ENCODE data around the gene OR2D2.
"Not testable (repeated sequence)": the region's sequence is repeated elsewhere in the genome, so short reads cannot be mapped to it uniquely, and the experiment has no call there.

Gene OR2D2, protein sequence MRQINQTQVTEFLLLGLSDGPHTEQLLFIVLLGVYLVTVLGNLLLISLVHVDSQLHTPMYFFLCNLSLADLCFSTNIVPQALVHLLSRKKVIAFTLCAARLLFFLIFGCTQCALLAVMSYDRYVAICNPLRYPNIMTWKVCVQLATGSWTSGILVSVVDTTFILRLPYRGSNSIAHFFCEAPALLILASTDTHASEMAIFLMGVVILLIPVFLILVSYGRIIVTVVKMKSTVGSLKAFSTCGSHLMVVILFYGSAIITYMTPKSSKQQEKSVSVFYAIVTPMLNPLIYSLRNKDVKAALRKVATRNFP

DNA sequence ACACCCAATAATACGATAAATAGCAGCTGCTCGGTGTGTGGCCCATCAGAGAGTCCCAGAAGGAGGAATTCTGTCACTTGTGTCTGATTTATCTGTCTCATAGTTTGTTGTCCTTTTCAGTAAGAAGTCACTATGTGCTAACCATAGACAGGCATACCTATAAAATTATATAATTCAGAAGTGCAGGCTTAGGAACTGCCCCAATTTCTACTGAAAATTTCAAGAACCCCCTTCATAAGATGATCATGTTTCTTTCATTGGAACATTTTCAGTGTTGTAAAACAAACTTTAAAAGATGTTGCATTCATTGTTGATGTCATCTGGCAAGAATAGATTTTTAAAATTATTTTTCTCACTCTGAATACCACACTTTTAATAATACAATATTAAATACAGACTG, at the start of gene OR2D2:
OR2D2 (minus strand) TSS at position 101 of the 400 bp plus-strand sequence; CDS start at position 101, 0 bp downstream.
- no peak for DNase-seq

DNA sequence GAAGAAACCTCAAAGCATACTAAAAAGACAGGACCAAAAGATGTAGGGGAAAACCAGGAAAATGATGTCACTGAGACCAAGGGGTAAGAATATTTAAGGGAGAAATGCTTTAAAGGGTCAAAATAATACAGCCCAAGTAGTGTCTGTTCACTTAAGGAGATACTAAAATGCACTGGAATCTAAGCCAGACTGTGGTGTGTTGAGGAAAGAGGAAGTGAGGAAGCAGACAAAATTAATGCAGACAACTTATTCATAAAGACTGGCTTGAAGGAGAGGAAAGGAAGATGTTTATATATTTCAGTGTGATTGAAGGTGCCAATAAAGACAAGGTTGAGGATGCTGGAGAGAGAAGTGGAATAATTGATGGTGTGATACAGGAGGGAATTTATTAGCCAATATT, 49.7 kb upstream of the OR2D2 start:
- DNase-seq, result no peak

DNA sequence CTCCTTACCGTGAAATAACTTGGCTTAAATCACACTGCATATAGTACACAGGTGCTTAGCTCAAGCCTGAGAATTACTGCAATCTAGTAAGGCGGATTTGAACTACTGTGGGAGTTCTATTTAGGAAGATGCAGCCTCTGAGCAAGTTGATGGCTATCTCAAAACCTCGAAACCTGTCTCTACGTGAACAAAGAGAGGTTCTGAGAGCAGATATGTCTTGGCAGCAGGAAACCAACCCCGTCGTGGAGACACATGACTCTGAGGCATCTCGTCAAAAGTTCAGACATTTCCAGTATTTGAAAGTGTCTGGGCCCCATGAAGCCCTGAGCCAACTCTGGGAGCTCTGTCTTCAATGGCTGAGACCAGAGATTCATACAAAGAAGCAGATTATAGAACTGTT, 39.8 kb upstream of the OR2D2 start:
- no peak for DNase-seq

DNA sequence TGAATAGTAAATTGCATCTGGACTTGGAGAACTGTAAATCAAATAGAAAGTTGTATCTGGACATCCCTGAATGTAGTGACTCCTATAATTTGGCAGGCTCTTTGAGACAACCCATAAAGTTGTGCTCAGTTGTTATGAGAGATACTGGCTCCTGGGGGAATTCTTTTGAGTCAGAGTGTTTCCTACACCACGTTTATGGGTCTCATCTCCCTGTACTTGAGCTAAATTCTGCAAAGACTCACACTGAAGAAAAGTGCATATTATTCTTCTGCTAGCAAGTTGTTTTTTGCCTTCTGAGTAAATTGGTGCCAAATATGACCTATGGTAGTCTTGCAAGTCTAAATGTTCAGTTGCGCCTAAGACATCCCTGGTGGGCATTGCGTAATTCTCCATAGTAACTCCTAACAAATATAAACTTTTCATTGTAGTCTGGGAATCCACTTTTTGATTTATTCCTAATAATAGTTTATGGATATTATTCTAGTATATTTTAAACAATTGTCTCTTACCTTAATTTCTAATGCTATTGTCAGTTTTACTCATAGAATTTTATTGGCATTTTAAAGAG, 38.9 kb upstream of the OR2D2 start:
- DNase-seq, result no peak

DNA sequence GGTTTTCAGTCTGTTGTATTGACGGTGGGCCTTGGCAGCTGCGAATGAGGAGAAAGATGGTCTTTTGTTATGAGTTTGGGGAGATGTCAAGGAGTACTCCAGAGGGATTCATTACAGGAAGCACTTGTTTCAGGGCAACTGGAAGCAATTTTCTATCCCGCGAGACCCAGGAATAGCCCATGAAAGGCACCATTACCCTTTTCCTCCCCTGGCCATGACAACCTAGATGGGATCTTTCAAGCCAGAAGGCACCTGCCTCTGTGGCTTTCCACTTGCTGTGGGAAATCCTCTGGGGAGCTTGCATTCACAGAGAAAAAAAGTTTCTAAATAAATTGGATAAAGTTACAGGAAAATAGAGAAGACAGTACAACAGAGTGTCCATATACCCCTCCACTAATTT, 36.6 kb upstream of the OR2D2 start:
- no peak for DNase-seq

DNA sequence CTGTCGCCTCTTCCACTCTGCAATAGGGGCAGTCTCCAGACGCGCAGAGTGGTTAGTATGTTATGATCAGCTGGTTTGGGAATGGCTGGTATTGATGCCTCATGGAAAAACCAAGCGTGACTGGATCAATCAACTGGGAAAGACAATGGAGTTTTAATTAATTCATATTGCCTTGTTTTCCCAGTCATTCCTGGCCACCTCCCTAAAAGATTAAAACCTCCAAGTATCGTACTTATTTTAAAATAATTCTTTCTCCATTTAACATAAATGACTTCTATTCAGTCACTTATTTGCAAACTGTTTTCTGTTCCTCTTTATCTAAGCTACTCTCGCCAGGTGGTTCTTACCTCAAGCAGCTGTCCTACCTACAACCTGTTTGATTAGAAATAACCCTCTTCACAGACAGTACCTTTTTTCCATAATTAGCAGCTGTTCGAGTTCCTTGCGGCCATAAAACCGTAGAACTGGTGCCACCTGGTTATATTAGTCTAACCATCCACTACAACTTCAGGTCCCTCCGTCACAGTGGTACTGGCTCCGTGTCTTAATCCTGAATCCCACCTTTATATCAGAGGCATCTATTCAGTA, 34.8 kb upstream of the OR2D2 start:
- DNase-seq, result no peak

DNA sequence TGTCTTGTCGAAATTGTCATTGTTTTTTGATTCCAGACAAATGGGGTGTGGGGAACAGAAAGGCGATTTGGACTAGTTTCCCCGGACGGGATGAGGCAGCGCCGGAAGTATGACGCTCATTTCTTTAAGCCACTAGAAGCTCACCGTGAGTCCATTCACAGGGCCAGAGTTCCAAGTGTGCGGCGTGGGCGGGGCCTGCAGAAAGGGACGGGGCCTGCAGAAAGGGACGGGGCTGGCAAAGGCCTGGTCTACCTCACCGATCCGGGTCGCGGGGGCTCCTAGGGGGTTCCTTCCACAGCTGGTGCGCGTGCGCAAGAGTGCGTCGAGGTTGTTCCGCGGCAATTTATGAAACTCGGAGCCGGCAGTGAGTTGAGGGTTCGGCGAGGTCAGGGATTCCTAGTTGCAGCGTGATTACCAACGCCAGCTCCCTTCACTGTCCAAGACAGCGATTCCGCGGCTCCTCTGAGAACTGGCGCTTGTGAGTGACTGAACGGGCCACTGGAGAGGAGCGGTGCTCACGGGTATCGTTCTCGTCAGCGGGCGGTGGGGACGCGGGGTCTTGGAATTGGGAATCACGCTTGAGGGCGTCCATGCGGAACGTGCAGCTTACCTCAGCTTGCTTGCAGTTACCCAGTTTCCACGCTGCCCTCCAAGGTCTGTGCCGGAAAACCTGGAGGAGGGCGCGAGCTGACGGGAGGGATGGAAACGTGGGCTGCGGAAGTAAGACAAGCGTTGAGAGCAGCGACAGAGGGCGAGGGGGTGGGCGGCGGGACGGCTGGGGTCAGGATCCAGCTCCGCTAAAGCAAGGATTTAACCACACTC, 34.1 kb upstream of the OR2D2 start, which contains the start of gene ZNF215:
ZNF215 (plus strand) TSS at position 219 of the 822 bp plus-strand sequence. CDS start 5,847 bp downstream, outside the sequence.
- DNase-seq, result no peak

DNA sequence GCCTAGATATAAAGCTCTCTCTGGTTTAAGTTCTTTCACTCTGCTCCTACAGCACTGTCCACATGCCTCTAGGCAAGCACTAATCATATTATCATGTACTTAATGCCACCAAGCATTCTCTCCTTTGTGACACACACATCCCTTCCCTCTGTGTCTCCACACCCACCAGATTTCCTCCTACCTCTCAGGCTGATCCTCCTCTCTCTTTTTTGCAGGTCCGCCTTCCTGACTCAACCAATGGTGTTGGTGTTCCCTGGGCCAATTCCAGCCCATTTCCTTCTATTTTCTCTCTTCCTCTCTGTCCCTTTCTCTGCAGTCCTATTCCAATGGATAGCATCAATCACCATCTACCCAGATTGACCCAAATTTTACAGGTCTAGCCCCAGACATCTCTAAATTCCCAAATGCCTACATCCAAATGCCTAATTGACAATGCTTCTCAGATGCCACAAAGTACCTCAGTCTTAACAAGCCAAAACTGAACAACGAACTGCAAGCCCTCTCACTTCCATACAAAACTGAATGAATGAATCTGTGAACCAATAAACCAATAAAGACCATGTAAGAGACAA, 33.4 kb upstream of the OR2D2 start:
- DNase-seq, result no peak

DNA sequence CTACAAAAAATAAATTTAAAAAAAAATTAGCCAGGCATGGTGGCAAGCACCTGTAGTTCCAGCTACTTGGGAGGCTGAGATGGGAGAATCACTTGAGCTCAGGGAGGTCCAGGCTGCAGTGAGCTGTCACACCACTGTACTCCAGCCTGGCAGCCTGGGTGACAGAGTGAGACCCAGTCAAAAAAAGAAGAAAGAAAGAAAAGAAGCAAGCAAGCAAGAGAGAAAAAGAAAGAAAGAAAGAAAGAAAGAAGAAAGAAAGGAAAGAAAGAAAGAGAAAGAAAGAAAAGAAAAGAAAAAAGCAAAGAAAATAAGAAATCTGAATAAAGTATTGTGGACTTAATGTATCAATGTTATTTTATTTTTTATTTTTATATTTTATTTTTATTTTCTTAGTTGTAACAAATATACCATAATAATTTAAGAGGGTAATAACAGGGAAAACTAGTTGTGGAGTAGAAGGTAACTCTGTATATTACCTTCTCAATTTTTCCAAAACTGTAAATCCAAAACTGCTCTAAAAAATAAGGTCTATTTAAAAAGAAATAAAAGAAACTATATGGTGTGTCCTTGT, 32.8 kb upstream of the OR2D2 start:
- DNase-seq, result no peak

DNA sequence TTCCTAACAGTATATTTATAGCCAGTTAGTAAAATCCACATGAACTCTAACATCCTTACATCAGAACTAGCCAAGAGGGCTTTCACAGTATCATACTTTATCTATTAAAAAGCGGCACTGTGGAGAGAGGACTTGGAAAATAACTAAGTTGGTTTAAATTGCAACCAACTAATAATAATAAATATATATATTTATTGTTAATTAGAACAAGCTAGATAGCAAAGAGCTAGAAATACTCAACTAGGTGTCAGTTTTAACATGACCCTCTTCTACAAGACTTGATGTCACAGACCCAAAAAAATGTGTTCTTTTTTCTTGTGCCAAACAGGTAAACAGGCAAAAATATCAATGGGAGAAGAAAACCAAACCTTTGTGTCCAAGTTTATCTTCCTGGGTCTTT, 28.4 kb upstream of the OR2D2 start, which contains the start of gene OR2D3:
OR2D3 (plus strand) TSS at position 301 of the 400 bp plus-strand sequence; CDS start at position 301, 0 bp downstream.
- DNase-seq, result no peak

DNA sequence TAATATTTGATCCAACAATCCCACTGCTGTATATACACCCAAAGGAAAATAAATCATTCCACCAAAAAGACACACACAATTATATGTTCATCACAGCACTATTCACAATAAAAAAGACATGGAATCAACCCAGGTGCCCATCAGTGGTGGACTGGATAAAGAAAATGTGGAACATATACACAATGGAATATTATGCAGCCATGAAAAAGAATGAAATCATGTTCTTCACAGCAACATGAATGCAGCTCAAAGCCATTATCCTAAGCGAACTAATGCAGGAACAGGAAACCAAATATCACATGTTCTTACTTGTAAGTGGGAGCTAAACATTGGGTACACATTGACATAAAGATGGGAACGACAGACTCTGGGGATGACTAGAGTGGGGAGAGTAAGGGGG, 27.4 kb upstream of the OR2D2 start:
- no peak for DNase-seq

DNA sequence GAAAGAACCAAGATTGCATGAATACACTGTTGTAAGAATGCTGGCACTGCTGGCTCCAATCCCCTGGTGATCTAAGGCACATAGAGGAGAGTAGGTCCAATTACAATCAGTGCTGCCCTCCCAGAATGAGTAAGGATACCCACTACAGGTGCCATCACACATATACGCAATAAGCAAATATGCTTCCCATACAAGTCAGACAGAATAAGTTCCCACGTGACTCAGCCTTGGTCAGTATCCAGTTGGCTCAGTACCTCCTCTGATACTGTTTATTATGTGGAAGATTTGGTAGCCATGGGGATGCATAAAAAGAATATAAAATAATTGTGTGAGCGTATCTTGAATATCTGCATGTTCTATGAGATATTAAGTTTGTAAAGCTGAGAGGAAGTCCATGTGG, 19.6 kb upstream of the OR2D2 start:
- DNase-seq, result no peak

DNA sequence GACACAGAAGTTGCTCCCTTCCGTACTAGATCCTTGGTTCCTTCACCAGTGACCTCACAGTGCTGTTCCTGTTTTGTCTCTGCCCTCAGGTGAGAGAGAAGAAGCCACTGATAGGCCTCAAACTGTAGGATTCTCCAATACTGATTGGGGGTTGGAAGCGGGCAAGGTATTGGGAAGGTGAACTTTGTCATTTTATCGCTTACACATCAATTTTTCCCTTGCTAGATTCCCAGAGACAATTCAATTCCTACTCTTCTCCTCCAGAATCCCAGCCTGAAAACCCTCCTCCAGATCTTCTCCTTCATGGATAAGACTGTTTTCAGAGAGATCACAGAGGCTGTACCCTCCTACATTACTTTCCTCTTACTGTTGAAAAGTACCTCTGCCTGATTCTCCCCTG, 19.1 kb upstream of the OR2D2 start:
- no peak for DNase-seq

DNA sequence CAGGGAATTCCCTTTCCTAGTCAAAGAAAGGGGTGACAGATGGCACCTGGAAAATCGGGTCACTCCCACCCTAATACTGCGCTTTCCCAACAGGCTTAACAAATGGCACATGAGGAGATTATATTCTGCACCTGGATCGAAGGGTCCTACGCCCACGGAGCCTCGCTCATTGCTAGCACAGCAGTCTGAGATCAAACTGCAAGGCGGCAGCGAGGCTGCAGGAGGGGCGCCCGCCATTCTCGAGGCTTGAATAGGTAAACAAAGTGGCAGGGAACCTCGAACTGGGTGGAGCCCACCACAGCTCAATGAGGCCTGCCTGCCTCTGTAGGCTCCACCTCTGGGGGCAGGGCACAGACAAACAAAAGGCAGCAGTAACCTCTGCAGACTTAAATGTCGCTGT, 12.5 kb upstream of the OR2D2 start:
- not testable (repeated sequence) for DNase-seq

DNA sequence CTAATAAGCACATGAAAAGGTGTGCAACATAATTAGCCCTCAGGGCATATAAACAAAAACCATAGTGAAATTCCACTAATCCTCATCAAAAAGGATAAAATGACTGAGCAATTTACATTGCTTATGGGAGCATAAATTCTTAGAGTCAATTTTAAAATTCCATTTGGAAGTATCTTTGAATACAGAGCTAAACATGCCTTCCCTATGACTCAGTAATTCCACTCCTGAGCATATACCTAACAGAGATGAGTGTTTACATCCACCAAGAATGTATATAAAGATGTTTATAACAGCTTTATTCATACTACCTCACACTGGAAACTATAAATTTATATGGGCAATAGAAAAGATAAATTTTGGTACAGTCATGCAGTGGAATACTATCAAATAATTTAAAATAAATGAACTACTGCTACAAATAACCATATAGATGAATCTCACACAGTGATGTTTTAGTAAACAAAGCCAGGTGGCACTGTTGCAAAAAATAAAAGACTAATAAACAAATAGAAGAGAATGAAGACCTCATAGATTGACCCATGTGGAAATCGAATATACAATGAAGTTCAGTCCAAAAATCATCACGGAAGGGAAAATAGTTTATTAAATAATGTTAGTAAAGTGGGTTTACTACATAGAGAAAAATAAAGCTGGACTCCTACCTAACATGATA, 8.2 kb upstream of the OR2D2 start:
- DNase-seq, result no peak

DNA sequence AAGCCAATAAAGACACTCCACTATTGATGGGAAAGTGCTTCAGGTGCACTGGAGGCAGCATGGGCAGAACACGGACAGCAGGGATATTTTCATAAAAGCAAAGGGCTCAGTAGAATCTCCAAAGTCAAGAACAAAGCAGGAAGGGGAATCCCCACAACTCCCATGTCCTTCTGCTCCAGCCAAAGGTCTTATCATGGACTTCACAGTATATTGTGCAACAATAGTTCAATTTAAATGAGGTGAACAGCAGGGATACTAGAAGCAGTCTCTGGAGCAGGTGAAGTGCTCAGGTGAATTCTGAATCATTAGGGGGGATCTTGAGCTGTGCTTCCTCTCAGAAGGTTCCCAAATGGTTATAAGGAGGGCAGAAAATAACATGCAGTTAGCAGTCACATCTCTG, 6.6 kb upstream of the OR2D2 start:
- no peak for DNase-seq

DNA sequence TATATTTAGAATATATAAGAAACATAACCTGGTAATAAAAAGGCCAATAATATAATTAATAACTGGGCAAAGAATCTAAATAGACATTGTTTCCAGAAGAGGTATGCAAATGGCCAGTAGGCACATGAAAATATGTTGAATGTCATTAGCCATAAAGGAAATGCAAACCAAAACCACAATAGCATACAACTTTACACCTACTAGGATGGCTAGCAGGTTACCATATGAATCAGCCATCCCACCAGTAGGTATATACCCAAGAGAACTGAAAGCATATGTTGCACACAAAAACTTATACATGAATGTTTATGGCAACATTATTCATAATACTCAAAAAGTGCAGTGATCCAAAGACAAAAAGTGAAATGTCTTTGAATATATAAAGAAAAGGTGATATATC, 2.7 kb upstream of the OR2D2 start:
- DNase-seq, result no peak

DNA sequence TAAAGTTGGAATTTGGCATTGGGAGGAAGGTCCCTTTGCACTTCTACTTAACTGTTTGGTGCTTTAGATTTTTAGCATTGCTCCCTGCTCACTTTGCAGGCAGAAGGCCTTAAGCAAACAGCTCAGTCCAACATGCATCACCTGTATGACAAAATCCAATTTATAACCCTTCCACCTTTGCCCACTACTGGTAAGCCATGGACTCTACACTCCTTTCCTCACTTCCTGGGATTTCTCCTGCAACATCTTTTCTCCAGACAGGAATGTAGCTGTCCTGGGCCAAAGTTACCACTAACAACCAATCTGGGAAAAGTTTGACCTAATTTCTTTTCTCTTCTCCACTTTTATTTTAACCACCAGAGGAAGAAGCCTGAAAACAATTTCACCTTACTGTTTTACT, 1.8 kb upstream of the OR2D2 start:
- no peak for DNase-seq

DNA sequence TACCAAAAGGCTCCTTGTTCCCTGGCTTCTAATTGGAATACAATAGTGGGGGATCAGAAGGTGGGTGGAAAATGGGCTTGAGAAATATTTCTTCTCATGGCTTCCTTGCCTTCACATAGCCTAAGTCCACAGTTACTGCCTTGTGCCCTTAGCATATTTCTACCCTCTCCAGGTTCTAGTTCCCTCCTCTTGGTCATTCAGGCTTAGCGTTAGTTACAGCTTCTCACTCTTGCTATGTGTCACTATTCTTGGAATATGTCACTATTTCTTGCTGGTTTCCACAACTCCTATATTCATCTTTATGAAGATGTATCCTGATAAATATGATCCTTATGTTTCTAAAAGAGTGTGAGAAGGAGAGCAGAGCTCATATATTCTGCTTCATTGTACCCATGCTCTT, 2.5 kb downstream of the OR2D2 start:
- no peak for DNase-seq

DNA sequence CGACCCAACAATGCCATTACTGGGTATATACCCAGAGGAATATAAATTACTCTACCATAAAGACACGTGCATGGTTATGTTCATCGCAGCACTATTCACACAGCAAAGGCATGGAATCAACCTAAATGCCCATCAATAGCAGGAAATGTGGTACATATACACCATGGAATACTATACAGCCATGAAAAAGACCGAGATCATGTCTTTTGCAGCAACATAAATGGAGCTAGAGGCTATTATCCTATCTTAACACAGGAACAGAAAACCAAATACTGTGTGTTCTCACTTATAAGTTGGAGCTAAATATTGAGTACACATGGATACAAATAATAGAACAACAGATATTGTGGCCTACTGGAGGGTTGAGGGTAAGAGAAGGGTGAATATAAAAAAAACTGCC, 3.5 kb downstream of the OR2D2 start:
- DNase-seq, result no peak

DNA sequence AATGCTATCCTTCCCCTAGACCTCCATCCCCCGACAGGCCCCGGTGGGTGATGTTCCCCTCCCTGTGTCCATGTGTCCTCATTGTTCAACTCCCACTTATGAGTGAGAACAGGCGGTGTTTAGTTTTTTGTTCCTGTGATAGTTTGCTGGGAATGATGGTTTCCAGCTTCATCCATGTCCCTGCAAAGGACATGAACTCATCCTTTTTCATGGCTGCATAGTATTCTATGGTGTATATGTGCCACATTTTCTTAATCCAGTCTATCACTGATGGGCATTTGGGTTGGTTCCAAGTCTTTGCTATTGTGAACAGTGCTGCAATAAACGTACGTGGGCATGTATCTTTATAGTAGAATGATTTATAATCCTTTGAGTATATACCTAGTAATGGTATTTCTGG, 4.6 kb downstream of the OR2D2 start:
- DNase-seq, result not testable (repeated sequence)

DNA sequence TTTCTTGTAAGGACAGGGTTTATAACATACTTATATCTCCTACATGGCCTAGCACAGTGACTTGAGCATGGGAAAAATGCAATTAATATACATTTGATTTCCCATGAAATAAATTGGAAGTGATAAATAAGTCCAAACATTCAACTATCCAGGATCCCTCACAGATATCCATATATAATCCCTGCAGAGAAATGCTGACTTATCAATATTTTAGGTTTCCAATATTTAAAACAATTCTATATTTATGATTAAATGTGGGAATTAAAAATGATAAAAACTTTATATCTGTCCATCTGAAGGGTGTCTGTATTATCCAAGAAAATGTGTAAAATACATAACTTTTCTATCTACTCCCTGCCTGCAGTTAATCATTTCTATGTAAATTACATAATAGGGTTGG, 9.5 kb downstream of the OR2D2 start:
- no peak for DNase-seq

Data from activated CD4-positive, alpha-beta T cell treated with anti-CD3 and anti-CD28 coated beads, Interleukin-2, amount 50 U/mL, for 4 hours (primary cell).